Activated CD8-positive, alpha-beta memory T cell treated with anti-CD3 and anti-CD28 coated beads, Interleukin-2, amount 50 U/mL, for 4 hours (primary cell): Measurements from ENCODE around the gene HAUS7.

Experiments
- DNase-seq: peaks from one replicate; pipeline ENCODE4 v3.0.0-alpha.2; 2020

HAUS7 gene

GRCh38 chrX:153498453-153498852, 28.1 kb upstream of the HAUS7 start:
- DNase-seq: no peak

- no peak for DNase-seq
Measured at GRCh38 chrX:153496590-153496959, 26.2 kb upstream of the HAUS7 start.

GRCh38 chrX:153495903-153496589, 25.7 kb upstream of the HAUS7 start:
- DNase-seq: no peak

GRCh38 chrX:153495362-153495751, 25.0 kb upstream of the HAUS7 start:
- no peak for DNase-seq

- DNase-seq: no peak
Measured at GRCh38 chrX:153494541-153495361, 24.4 kb upstream of the HAUS7 start, which contains the start of gene BGN. BGN (plus strand) TSS chrX:153494980; CDS start chrX:153504632, 9,652 bp downstream.

GRCh38 chrX:153494061-153494460, 23.7 kb upstream of the HAUS7 start:
- DNase-seq: no peak

- no peak for DNase-seq
Measured at GRCh38 chrX:153493085-153493484, 22.7 kb upstream of the HAUS7 start.

GRCh38 chrX:153492543-153492942, 22.2 kb upstream of the HAUS7 start:
- no peak for DNase-seq

- DNase-seq: no peak
Measured at GRCh38 chrX:153491918-153492317, 21.5 kb upstream of the HAUS7 start.

GRCh38 chrX:153491351-153491914, 21.1 kb upstream of the HAUS7 start:
- no peak for DNase-seq

- DNase-seq: no peak
Measured at GRCh38 chrX:153490217-153490930, 20.0 kb upstream of the HAUS7 start.

GRCh38 chrX:153488231-153488914, 18.0 kb upstream of the HAUS7 start:
- no peak for DNase-seq

- DNase-seq: no peak
Measured at GRCh38 chrX:153487590-153488071, 17.3 kb upstream of the HAUS7 start.

GRCh38 chrX:153486171-153486570, 15.8 kb upstream of the HAUS7 start:
- no peak for DNase-seq

GRCh38 chrX:153485396-153486080, 15.2 kb upstream of the HAUS7 start:
- DNase-seq: no peak

GRCh38 chrX:153482376-153483015, 12.1 kb upstream of the HAUS7 start:
- no peak for DNase-seq

- no peak for DNase-seq
Measured at GRCh38 chrX:153481043-153481442, 10.7 kb upstream of the HAUS7 start.

- no peak for DNase-seq
Measured at GRCh38 chrX:153478746-153479145, 8.4 kb upstream of the HAUS7 start.

GRCh38 chrX:153477901-153478300, 7.5 kb upstream of the HAUS7 start:
- DNase-seq: no peak

- DNase-seq: no peak
Measured at GRCh38 chrX:153477364-153477857, 7.0 kb upstream of the HAUS7 start.

GRCh38 chrX:153476666-153477363, 6.4 kb upstream of the HAUS7 start:
- DNase-seq: no peak
